Loucy (cell line): ENCODE data around the gene PLCB3.
A peak's percentile ranks its signal among the peaks of the same experiment; 100 is the strongest.

Experiments used
- EZH2phosphoT487 ChIP-seq: fragments of 200-600 bp; IDR thresholded peaks from 2 replicates; pipeline ENCODE4 v1.6.1; 2018; ENCODE audit warnings: antibody characterized with exemption, mild to moderate bottlenecking, moderate library complexity, borderline replicate concordance
- TF ChIP-seq, protein P1 (sequence below): fragments of 200-600 bp; sonication (generic); conservative IDR thresholded peaks from 2 replicates; pipeline ENCODE4 v1.5.1; 2014; ENCODE audit warnings: mild to moderate bottlenecking, antibody characterized with exemption, low read length

DNA sequence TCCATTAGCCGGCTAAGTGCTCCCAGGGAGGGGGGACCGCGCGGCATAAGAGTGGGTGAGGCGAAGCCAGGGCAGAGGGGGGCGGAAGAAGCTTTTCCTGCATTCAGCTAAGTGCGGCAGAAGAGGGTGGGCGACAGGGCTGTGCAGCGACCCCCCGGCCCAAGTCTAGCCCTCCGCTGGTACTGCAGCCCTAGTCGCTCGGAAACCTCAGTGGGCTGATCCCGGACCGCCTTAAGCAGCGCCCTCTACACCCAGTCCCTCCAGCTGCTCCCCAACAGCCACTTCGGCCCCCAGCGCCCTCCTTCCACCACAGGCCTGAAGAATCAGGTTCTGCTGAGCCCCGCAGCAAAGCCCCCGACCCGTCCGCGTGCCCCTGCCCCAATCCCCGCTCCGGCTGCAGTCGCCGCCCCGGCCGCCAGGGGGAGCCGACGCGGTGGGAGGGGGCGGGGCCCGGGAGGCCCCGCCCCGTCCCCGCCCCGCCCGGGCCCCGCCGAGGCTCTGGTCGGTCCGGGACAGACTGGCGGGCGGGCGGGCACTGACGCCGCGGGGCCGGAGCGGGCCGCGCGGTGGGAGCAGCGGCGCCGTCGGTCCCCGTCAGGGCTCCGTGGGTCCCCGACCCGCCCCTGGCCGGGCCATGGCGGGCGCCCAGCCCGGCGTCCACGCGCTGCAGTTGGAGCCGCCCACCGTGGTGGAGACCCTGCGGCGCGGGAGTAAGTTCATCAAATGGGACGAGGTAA lies at the start of gene PLCB3:
- TF ChIP-seq, protein P1, sequence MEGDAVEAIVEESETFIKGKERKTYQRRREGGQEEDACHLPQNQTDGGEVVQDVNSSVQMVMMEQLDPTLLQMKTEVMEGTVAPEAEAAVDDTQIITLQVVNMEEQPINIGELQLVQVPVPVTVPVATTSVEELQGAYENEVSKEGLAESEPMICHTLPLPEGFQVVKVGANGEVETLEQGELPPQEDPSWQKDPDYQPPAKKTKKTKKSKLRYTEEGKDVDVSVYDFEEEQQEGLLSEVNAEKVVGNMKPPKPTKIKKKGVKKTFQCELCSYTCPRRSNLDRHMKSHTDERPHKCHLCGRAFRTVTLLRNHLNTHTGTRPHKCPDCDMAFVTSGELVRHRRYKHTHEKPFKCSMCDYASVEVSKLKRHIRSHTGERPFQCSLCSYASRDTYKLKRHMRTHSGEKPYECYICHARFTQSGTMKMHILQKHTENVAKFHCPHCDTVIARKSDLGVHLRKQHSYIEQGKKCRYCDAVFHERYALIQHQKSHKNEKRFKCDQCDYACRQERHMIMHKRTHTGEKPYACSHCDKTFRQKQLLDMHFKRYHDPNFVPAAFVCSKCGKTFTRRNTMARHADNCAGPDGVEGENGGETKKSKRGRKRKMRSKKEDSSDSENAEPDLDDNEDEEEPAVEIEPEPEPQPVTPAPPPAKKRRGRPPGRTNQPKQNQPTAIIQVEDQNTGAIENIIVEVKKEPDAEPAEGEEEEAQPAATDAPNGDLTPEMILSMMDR = peak; percentile 64
- no peak for TF ChIP-seq EZH2phosphoT487
